ENCODE data around the gene KRTAP10-7. TPM values are rescaled to one million over a fixed set of nuclear protein-coding genes. Genes with fewer than 3 reads are reported as not detected.

The KRTAP10-7 gene
- polyA plus RNA-seq, 3 donors = not detected

DNA sequence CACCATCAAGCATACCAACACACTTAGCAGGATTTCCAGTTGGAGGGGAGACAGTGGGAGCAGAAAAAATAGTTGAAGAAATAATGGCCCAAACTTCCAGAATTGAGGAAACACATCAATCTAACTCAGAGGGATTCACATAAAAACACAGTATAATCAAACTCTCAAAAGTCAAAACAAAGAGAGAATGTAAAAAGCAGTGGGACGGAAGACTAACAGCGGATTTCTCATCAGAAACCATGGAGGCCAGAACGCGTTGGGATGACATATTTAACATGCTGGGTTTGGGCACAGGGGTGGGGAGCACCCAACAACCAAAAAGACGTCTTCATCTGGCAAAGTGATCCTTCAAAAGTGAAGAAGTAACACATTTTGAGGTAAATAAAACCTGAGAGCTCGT, 19.5 kb downstream of the KRTAP10-7 start:
- peaks cover 2 to 9% (median 9%) of the 10 kb centered on the region in 3 donors for H3K27me3 Mint-ChIP-seq (ENCODE audit: low read depth in 3 of 3)
- H3K4me3 ChIP-seq (replicated peaks in 1 of 3; ENCODE audit: low read depth in 2 of 3, low read length in 3 of 3) = no peak overlapping the region
- H3K27me3 ChIP-seq (ENCODE audit: control insufficient read depth in 2 of 2, insufficient read depth in 2 of 2, low read length in 2 of 2) = no peaks in the 10 kb centered on the region
- no peak overlapping the region for H3K4me2 ChIP-seq (replicated peaks; ENCODE audit: extremely low read depth, low read length, poor library complexity, severe bottlenecking)
- no peaks in the 10 kb centered on the region for H4K20me1 ChIP-seq (ENCODE audit: insufficient read depth, low read length)
- TF ChIP-seq, protein P1, sequence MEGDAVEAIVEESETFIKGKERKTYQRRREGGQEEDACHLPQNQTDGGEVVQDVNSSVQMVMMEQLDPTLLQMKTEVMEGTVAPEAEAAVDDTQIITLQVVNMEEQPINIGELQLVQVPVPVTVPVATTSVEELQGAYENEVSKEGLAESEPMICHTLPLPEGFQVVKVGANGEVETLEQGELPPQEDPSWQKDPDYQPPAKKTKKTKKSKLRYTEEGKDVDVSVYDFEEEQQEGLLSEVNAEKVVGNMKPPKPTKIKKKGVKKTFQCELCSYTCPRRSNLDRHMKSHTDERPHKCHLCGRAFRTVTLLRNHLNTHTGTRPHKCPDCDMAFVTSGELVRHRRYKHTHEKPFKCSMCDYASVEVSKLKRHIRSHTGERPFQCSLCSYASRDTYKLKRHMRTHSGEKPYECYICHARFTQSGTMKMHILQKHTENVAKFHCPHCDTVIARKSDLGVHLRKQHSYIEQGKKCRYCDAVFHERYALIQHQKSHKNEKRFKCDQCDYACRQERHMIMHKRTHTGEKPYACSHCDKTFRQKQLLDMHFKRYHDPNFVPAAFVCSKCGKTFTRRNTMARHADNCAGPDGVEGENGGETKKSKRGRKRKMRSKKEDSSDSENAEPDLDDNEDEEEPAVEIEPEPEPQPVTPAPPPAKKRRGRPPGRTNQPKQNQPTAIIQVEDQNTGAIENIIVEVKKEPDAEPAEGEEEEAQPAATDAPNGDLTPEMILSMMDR (IDR thresholded peaks at IDR 0.05) = no peak
- H3K79me2 ChIP-seq (ENCODE audit: insufficient read depth, low read length) = no peaks in the 10 kb centered on the region
- intact Hi-C loops (cut with micrococcal nuclease) = no loop called here
- peaks cover 18 to 33% of the 10 kb centered on the region in 2 donors for H3K9me3 ChIP-seq (replicated peaks in 1 of 2; ENCODE audit: control insufficient read depth in 1 of 2, insufficient read depth in 1 of 2, low read length in 2 of 2)
- H2AFZ ChIP-seq (ENCODE audit: insufficient read depth, low read depth, low read length, poor library complexity, severe bottlenecking) = no peak overlapping the region
- no peak for DNase-seq
- H3K36me3 ChIP-seq (replicated peaks in 1 of 2; ENCODE audit: control insufficient read depth in 1 of 2, insufficient read depth in 2 of 2, low read length in 2 of 2) = no peaks in the 10 kb centered on the region
- no peaks in the 10 kb centered on the region for H3K4me1 ChIP-seq (ENCODE audit: control insufficient read depth in 1 of 2, insufficient read depth in 2 of 2, low read length in 2 of 2)
- H3K9me3 Mint-ChIP-seq = peaks cover 32 to 45% (median 36%) of the 10 kb centered on the region in 7 donors
- no peak overlapping the region for H3K27ac ChIP-seq (ENCODE audit: low read depth in 1 of 2, low read length in 2 of 2)
- no peak overlapping the region for H3K4me3 Mint-ChIP-seq
- peaks cover 10% of the 10 kb centered on the region for H3K4me1 Mint-ChIP-seq
- 92% methylated on average over 4 of the region's 6 CpGs for WGBS (ENCODE audit: insufficient coverage)
- no peaks in the 10 kb centered on the region for H3K36me3 Mint-ChIP-seq
- no peak overlapping the region for H3K27ac Mint-ChIP-seq
- no peak overlapping the region for H3K9ac ChIP-seq (ENCODE audit: insufficient read depth, low read length, poor library complexity, severe bottlenecking)

DNA sequence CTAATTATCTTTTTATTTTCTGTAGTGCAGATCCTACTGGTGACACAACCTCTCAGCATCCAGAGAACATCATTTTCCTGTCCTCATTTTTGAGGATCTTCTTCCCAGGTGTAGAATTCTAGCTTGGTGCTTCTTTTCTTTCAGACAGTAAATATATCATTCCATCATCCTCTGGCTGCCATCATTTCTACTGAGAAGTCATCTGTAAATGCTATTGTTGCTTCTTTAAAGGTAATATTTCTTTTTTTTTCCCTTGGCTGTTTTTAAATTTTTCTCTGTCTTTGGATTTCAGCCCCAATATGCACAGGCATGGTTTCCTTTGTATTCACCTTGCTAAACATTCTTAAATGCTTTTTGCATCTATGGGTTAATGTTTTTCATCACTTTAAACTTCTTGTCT, 23.2 kb downstream of the KRTAP10-7 start:
- H3K9ac ChIP-seq (ENCODE audit: insufficient read depth, low read length, poor library complexity, severe bottlenecking) = no peak overlapping the region
- H4K20me1 ChIP-seq (ENCODE audit: insufficient read depth, low read length) = no peaks in the 10 kb centered on the region
- DNase-seq = no peak
- TF ChIP-seq, protein P1 (IDR thresholded peaks at IDR 0.05) = no peak
- Mint-ChIP-seq H3K27me3 (ENCODE audit: low read depth in 3 of 3) (peaks cover 4 to 14% (median 14%) of the 10 kb centered on the region in 3 donors), H3K9me3 (peaks cover 40 to 57% (median 43%) of the 10 kb centered on the region in 7 donors), H3K27ac (no peak overlapping the region), H3K4me1 (peaks cover 3% of the 10 kb centered on the region), H3K4me3 (no peak overlapping the region), H3K36me3 (no peaks in the 10 kb centered on the region)
- H3K27ac ChIP-seq (ENCODE audit: low read depth in 1 of 2, low read length in 2 of 2) = no peak overlapping the region
- H3K4me1 ChIP-seq (ENCODE audit: control insufficient read depth in 1 of 2, insufficient read depth in 2 of 2, low read length in 2 of 2) = no peaks in the 10 kb centered on the region
- no peak overlapping the region for H3K4me2 ChIP-seq (replicated peaks; ENCODE audit: extremely low read depth, low read length, poor library complexity, severe bottlenecking)
- no peak overlapping the region for H3K4me3 ChIP-seq (replicated peaks in 1 of 3; ENCODE audit: low read depth in 2 of 3, low read length in 3 of 3)
- H3K9me3 ChIP-seq (replicated peaks in 1 of 2; ENCODE audit: control insufficient read depth in 1 of 2, insufficient read depth in 1 of 2, low read length in 2 of 2) = peaks cover 25 to 33% of the 10 kb centered on the region in 2 donors
- no peaks in the 10 kb centered on the region for H3K36me3 ChIP-seq (replicated peaks in 1 of 2; ENCODE audit: control insufficient read depth in 1 of 2, insufficient read depth in 2 of 2, low read length in 2 of 2)
- intact Hi-C loops (cut with micrococcal nuclease) = no loop called here
- H2AFZ ChIP-seq (ENCODE audit: insufficient read depth, low read depth, low read length, poor library complexity, severe bottlenecking) = no peak overlapping the region
- H3K79me2 ChIP-seq (ENCODE audit: insufficient read depth, low read length) = no peaks in the 10 kb centered on the region
- no peaks in the 10 kb centered on the region for H3K27me3 ChIP-seq (ENCODE audit: control insufficient read depth in 2 of 2, insufficient read depth in 2 of 2, low read length in 2 of 2)
